Activated T-cell treated with anti-CD3 and anti-CD28 coated beads for 48 hours (primary cell): ENCODE results near the gene ZNF592.

Source experiments
- DNase-seq: peaks from one replicate; pipeline ENCODE4 v3.0.0-alpha.2; 2020; ENCODE audit warnings: low read depth

Gene ZNF592

DNA sequence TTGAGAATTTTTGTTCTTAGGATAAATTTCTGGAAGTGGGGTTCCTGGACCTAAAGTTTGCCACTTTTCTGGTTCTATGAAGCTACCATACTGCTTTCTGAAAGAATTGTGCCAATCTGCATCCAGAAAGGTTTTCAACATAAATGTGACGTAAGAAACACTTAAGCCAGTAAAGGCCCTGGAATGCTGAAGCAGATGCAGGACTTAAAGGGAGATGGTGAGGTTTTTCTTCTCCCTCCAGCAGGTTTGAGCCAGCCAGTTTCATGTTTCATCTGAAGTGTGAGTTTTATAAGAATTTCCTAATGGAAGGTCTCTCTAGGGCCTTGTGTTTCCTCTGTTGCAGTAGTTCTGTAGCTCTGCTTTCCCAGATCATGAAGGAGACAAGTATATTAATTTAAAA lies 33.1 kb downstream of the ZNF592 start:
- DNase-seq: no peak

DNA sequence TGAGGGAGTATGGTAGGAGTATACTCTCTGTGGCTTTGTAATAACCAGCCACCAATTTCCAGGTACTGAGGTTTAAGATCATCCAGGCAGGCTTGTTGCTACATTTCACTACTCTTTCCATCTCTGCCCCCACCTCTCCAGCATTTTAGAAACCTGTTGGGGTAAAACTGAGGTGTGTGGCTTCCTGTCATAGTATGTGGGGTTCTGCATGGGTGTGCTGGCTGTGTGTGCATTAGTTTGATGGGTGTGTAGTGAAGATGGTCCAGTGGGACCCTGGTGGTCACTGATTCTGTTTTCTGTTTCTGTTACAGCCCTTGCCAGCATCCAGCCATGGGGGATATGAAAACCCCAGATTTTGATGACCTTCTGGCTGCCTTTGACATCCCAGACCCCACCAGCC lies 34.0 kb downstream of the ZNF592 start:
- DNase-seq: no peak

DNA sequence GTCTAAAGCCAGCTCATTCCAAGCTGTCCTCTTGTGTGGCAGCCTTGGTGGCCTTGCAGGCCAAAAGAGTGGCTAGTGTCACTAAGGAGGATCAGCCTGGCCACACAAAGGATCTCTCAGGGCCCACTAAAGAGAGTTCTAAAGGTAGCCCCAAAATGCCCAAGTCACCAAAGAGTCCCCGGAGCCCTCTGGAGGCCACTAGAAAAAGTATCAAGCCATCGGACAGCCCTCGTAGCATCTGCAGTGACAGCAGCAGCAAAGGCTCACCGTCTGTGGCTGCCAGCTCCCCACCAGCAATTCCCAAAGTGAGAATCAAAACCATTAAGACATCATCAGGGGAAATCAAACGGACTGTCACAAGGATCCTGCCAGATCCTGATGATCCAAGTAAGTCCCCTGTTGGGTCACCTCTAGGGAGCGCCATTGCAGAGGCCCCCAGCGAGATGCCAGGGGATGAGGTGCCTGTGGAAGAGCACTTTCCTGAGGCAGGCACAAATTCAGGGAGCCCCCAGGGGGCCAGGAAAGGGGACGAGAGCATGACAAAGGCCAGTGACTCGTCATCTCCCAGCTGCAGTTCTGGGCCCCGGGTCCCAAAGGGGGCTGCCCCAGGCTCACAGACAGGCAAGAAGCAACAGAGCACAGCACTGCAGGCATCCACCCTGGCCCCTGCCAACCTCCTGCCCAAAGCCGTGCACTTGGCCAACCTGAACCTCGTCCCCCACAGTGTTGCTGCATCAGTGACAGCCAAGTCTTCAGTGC lies 35.3 kb downstream of the ZNF592 start:
- DNase-seq: no peak

DNA sequence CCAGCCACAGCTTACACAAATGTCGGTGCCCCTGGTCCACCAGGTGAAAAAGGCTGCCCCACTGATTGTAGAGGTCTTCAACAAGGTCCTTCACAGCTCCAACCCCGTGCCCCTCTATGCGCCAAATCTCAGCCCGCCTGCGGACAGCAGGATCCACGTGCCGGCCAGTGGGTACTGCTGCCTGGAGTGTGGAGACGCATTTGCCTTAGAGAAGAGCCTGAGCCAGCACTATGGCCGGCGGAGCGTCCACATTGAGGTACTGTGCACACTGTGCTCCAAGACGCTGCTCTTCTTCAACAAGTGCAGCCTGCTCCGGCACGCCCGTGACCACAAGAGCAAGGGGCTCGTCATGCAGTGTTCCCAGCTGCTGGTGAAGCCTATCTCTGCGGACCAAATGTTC lies 35.9 kb downstream of the ZNF592 start:
- DNase-seq: no peak

DNA sequence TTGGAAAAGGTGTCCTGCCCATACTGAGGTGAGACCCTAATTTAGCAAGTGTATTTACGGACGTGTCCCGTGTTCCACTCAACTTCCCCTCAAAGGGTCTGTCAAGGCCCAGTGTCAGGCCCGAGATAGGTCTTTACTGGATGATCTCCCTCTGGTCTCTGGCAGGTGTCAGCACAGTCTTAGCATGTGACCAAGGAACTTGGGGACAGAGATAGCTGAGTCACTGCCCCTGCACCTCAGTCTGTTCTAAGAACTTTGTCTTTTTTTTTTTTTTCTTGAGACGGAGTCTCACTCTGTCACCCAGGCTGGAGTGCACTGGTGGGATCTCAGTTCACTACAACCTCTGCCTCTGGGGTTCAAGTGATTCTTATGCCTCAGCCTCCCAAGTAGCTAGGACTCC lies 36.7 kb downstream of the ZNF592 start:
- DNase-seq: no peak

GRCh38 chr15:84788500-84788899 lies 40.1 kb downstream of the ZNF592 start:
- no peak for DNase-seq

- DNase-seq: no peak
Measured at GRCh38 chr15:84789762-84790161, 41.4 kb downstream of the ZNF592 start.

DNA sequence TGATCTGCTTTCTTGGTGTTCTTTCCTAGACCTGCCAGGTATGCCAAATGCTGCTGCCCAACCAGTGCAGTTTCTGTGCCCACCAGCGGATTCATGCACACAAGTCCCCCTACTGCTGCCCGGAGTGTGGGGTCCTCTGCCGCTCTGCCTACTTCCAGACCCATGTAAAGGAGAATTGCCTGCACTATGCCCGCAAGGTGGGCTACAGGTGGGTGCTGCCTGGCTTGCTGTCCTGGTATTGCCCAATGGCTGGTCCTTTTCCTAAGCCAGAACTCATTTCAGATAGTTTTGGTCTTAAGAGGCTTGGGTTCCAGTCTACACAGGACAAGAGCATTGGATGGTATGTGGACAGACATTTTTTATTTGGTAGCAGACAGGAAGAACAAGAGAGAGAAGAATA lies 42.3 kb downstream of the ZNF592 start:
- DNase-seq: no peak

- DNase-seq: no peak
Measured at GRCh38 chr15:84791763-84792162, 43.4 kb downstream of the ZNF592 start.

DNA sequence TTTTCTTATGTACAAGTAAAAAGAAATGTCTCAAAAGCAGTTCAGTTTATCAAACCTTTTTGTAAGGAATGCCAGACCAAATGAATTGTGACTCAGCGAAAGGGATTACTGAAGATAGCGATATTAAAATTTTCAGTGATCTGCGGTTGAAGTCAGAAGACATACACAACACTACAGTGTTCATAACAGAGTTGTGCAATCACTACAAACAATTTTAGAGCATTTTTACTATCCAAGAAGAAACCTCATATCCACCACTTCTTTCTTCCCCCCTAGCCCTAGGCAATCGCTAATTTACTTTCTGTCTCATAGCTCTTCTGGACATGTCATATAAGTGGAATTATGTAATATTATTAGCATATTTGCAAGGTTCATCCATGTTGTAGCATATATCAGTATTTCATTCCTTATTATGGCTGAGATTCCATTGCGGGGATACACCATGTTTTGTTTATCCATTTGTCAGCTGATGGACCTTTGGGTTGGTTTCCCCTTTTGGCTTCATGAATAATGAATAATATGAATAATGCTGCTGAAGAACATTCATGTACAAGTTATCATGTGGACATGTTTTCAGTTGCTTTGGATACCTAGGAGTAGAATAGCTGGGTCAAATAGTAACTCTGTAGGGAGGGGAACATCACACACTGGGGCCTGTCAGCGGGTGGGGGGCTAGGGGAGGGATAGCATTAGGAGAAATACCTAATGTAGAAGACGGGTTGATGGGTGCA lies 45.2 kb downstream of the ZNF592 start:
- DNase-seq: no peak

DNA sequence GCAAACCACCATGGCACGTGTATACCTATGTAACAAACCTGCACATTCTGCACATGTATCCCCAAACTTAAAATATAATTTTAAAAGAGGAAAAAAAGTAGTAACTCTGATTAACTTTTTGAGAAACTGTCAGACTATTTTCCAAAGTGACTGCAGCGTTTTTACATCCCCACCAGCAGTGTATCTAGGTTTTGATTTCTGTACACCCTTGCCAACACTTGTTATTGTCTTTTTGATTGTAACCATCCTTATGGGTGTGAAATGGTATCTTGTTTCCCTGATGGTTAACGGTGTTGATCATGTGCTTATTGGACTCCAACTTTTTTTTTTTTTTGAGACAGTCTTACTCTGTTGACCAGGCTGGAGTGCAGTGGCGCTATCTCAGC lies 45.8 kb downstream of the ZNF592 start:
- no peak for DNase-seq

- no peak for DNase-seq
Measured at GRCh38 chr15:84795186-84795585, 46.8 kb downstream of the ZNF592 start.

DNA sequence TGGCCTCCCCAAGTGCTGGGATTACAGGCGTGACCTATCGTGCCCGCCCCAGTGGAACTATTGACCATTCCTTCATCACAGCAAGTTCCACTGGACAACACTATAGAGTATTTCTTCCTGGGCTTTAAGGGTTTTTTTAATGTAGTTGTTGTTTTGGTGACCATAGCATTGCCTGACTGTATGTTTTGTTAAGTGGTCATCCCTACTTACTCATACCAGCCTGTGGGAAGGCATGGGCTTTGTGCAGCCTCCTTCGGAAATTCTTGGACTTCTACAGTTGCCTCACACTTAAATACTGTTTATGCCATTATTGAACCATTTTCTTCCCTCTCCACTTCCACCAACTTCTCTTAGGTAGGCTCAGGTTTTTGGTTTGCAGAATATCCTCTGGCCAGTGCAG lies 48.8 kb downstream of the ZNF592 start:
- DNase-seq: no peak

DNA sequence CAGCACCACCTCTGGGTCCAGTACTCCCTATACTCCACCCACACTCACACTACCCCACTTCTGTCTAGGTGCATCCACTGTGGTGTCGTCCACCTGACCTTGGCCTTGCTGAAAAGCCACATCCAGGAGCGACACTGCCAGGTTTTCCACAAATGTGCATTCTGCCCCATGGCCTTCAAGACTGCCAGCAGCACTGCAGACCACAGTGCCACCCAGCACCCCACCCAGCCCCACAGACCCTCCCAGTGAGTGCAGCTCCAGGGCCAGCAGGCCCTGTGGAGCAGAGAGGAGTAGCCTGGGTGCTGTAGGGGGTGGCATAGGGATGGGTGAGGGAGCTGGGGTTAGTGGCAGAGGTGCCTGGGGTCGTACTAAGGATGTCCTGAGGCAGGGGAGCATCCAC lies 49.4 kb downstream of the ZNF592 start:
- DNase-seq: no peak

DNA sequence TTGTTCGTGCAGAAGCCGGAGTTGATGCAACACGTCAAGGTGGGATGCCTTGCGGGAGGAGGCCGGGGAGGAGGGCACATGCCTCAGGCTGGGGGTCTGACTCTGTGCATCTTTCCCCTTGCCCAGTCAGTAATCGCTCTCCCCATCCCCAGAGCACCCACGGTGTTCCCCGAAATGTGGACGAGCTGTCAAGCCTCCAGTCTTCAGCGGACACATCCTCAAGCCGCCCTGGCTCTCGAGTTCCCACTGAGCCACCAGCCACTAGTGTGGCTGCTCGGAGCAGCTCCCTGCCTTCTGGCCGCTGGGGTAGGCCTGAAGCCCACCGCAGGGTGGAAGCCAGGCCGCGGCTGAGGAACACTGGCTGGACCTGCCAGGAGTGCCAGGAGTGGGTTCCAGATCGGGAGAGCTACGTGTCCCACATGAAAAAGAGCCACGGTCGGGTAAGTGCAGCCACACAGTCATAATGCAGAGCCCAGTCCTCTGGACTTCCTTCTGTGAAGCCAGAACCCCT lies 50.1 kb downstream of the ZNF592 start:
- no peak for DNase-seq

- DNase-seq: no peak
Measured at GRCh38 chr15:84799511-84800187, 51.3 kb downstream of the ZNF592 start.

DNA sequence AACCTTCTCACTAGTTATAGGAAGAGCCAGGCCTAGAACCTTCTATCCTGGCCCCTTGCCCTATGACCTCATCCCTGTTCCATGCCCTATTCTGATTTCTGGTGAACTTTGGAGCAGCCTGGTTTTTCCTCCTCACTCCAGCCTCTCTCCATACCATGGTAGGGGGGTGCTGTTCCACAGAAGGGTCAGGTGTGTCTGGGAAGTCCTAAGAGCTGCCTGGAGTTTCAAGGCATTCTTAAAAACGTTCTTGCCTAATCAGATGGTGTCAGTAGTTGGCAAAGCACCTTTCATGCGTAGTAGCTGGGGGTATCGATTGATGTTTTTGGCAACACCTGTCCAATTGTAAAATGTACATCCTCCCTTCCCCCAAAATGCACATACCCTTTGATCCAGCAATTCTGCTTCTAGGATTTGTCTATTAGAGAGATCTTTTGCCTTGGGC lies 52.0 kb downstream of the ZNF592 start:
- no peak for DNase-seq

DNA sequence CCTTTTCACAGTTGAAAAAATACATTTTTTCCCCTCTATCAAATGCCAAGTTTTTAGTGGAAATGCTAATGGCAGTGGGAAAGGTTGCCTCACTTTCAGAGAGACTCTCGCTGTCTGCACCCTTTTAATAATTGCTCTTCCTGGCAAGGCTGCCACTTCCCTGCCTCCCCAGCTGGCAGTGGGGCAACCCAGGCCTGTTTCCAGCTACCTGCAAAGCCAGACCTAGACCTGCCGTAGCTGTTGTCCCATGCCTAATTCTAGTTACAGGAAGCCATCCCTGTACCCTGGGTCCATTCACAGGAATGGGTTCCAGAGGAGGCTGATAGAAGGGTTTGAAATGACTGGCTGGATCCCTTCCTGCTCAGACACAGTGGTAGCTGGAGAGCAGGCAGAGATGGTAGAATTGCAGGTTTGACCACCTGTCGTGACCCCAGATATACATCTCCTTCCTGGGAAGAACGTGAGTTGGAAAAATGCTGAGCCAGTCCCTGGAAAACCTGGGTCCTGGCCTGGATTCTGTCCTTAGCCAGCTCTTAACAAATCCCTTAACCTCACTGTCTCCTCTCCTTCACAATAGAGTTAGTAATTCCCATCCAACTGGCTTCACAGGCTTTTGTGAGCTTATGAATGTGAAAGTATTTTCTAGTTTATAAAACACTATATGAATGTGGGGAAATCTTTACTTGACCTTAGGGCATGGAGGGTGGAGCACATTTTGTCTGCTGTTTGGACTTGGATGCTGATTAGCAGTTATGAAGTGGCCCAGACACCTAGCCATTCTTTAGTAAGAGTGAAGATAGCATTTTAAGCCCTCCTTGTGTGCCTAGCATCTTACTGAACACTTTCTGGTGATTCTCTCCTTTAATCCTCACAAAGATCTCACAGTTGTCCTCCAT lies 55.9 kb downstream of the ZNF592 start:
- no peak for DNase-seq

GRCh38 chr15:84805221-84805620 lies 56.8 kb downstream of the ZNF592 start:
- no peak for DNase-seq

- no peak for DNase-seq
Measured at GRCh38 chr15:84807228-84807627, 58.8 kb downstream of the ZNF592 start.

DNA sequence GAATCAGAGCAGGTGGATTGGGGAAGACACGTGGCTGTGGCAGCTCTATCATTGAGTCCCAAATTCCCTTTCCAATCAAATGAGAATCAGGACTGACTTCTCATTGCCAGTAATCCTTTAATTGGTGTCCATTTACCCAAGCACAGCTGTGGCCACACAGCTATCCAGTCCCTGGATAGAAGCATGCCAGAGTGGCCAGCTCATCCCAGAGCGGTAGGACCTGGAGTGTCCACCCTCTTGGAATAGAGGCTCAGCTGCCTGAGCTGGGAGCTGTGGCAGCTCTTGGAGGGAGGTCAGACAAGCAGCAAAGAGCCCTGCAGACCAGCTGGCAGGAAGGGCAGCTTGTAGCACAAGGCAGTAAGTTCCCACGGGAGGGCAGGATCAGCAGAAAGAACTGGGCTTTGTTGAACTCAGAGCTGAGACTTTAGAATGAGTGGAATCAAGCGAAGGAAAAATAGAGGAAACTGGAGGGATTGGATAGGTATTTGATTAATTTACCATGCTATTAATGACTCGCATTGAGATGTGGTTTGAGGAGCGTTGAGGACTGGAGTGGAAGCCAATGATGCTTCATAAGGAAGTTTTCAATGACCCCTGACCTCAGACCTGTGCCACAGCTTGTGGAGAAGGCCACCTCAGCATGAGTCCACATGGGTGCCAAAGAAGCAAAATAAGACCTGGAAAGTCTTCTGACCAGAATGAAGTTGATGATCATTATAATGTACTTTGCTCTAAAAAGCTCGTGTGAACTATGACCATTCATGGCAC lies 61.9 kb downstream of the ZNF592 start:
- no peak for DNase-seq
